ENCODE data around the gene CLDN25. TPM values are rescaled to one million over a fixed set of nuclear protein-coding genes. Genes with fewer than 3 reads are reported as not detected.
A peak's percentile ranks its signal among the peaks of the same experiment; 100 is the strongest.

CLDN25 gene
- total RNA-seq, 1 donor from 2014 or later, result not detected

- Mint-ChIP-seq H3K27me3 (ENCODE audit: low read depth, unreplicated experiment) (no peaks in the 10 kb centered on the region), H3K27ac (ENCODE audit: unreplicated experiment) (no peak overlapping the region), H3K36me3 (ENCODE audit: low read depth, unreplicated experiment) (no peaks in the 10 kb centered on the region), H3K4me1 (ENCODE audit: low read depth, unreplicated experiment) (peaks cover 17% of the 10 kb centered on the region), H3K4me3 (ENCODE audit: unreplicated experiment) (peak overlapping the region; percentile 99), H3K9me3 (ENCODE audit: unreplicated experiment) (no peaks in the 10 kb centered on the region)
- TF ChIP-seq EZH2 (IDR thresholded peaks at IDR 0.05; ENCODE audit: insufficient read depth, low read length) (no peak), CTCF (IDR thresholded peaks at IDR 0.05; ENCODE audit: insufficient read depth, low read depth, low read length) (no peak)
- Histone ChIP-seq H2AFZ (ENCODE audit: low read depth, low read length) (no peak overlapping the region), H3K27me3 (ENCODE audit: insufficient read depth, low read length) (peaks cover 9% of the 10 kb centered on the region), H3K4me2 (ENCODE audit: low read length) (peak overlapping the region; percentile 87), H3K36me3 (ENCODE audit: insufficient read depth, low read length) (peaks cover 2% of the 10 kb centered on the region), H3K9ac (ENCODE audit: low read length) (peak overlapping the region; percentile 100), H3K4me1 (ENCODE audit: insufficient read depth, low read length) (peaks cover 9% of the 10 kb centered on the region), H3K9me3 (ENCODE audit: insufficient read depth, low read depth, low read length) (no peaks in the 10 kb centered on the region), H3K4me3 (ENCODE audit: insufficient read depth, low read depth, low read length) (peak overlapping the region; percentile 95), H3K79me2 (ENCODE audit: insufficient read depth, low read length) (peaks cover 37% of the 10 kb centered on the region), H3K27ac (ENCODE audit: low read depth, low read length) (peak overlapping the region; percentile 89), H4K20me1 (ENCODE audit: insufficient read depth, low read length) (no peaks in the 10 kb centered on the region)
- DNase-seq (ENCODE audit: low read depth) (no peak), FAIRE-seq (no peak)
Measured at GRCh38 chr11:113774174-113774503, 5.5 kb upstream of the CLDN25 start.

GRCh38 chr11:113778111-113778910, 1.3 kb upstream of the CLDN25 start:
- Mint-ChIP-seq H3K4me3 (ENCODE audit: unreplicated experiment) (no peak overlapping the region), H3K27ac (ENCODE audit: unreplicated experiment) (peak overlapping the region; percentile 67), H3K9me3 (ENCODE audit: unreplicated experiment) (no peaks in the 10 kb centered on the region), H3K36me3 (ENCODE audit: low read depth, unreplicated experiment) (no peaks in the 10 kb centered on the region), H3K27me3 (ENCODE audit: low read depth, unreplicated experiment) (peaks cover 7% of the 10 kb centered on the region), H3K4me1 (ENCODE audit: low read depth, unreplicated experiment) (peaks cover 8% of the 10 kb centered on the region)
- Histone ChIP-seq H4K20me1 (ENCODE audit: insufficient read depth, low read length) (no peaks in the 10 kb centered on the region), H3K36me3 (ENCODE audit: insufficient read depth, low read length) (no peaks in the 10 kb centered on the region), H3K9me3 (ENCODE audit: insufficient read depth, low read depth, low read length) (no peaks in the 10 kb centered on the region), H3K4me3 (ENCODE audit: insufficient read depth, low read depth, low read length) (no peak overlapping the region), H3K4me2 (ENCODE audit: low read length) (peak overlapping the region; percentile 80), H3K27me3 (ENCODE audit: insufficient read depth, low read length) (peaks cover 16% of the 10 kb centered on the region), H2AFZ (ENCODE audit: low read depth, low read length) (no peak overlapping the region), H3K79me2 (ENCODE audit: insufficient read depth, low read length) (peaks cover 2% of the 10 kb centered on the region), H3K27ac (ENCODE audit: low read depth, low read length) (no peak overlapping the region), H3K4me1 (ENCODE audit: insufficient read depth, low read length) (peaks cover 3% of the 10 kb centered on the region), H3K9ac (ENCODE audit: low read length) (no peak overlapping the region)
- FAIRE-seq, result no peak
- DNase-seq (ENCODE audit: low read depth), result peak; percentile 43
- no peak for TF ChIP-seq CTCF (IDR thresholded peaks at IDR 0.05; ENCODE audit: insufficient read depth, low read depth, low read length)
- no peak for TF ChIP-seq EZH2 (IDR thresholded peaks at IDR 0.05; ENCODE audit: insufficient read depth, low read length)

GRCh38 chr11:113781682-113782081, 2.1 kb downstream of the CLDN25 start:
- DNase-seq (ENCODE audit: low read depth), result no peak
- Histone ChIP-seq H3K9me3 (ENCODE audit: insufficient read depth, low read depth, low read length) (no peaks in the 10 kb centered on the region), H3K4me2 (ENCODE audit: low read length) (no peak overlapping the region), H3K9ac (ENCODE audit: low read length) (no peak overlapping the region), H2AFZ (ENCODE audit: low read depth, low read length) (no peak overlapping the region), H3K79me2 (ENCODE audit: insufficient read depth, low read length) (no peaks in the 10 kb centered on the region), H4K20me1 (ENCODE audit: insufficient read depth, low read length) (no peaks in the 10 kb centered on the region), H3K27ac (ENCODE audit: low read depth, low read length) (no peak overlapping the region), H3K4me1 (ENCODE audit: insufficient read depth, low read length) (peaks cover 3% of the 10 kb centered on the region), H3K36me3 (ENCODE audit: insufficient read depth, low read length) (no peaks in the 10 kb centered on the region), H3K4me3 (ENCODE audit: insufficient read depth, low read depth, low read length) (no peak overlapping the region), H3K27me3 (ENCODE audit: insufficient read depth, low read length) (peaks cover 8% of the 10 kb centered on the region)
- H3K9me3 Mint-ChIP-seq (ENCODE audit: unreplicated experiment), result no peaks in the 10 kb centered on the region
- H3K27ac Mint-ChIP-seq (ENCODE audit: unreplicated experiment), result no peak overlapping the region
- peaks cover 7% of the 10 kb centered on the region for H3K27me3 Mint-ChIP-seq (ENCODE audit: low read depth, unreplicated experiment)
- no peak for FAIRE-seq
- H3K4me3 Mint-ChIP-seq (ENCODE audit: unreplicated experiment), result no peak overlapping the region
- H3K4me1 Mint-ChIP-seq (ENCODE audit: low read depth, unreplicated experiment), result peaks cover 8% of the 10 kb centered on the region
- H3K36me3 Mint-ChIP-seq (ENCODE audit: low read depth, unreplicated experiment), result no peaks in the 10 kb centered on the region
- TF ChIP-seq CTCF (IDR thresholded peaks at IDR 0.05; ENCODE audit: insufficient read depth, low read depth, low read length), result no peak
- no peak for TF ChIP-seq EZH2 (IDR thresholded peaks at IDR 0.05; ENCODE audit: insufficient read depth, low read length)

All from astrocyte (in vitro differentiated cells and primary cell).